ENCODE data around the gene NANOGP8.

DNA sequence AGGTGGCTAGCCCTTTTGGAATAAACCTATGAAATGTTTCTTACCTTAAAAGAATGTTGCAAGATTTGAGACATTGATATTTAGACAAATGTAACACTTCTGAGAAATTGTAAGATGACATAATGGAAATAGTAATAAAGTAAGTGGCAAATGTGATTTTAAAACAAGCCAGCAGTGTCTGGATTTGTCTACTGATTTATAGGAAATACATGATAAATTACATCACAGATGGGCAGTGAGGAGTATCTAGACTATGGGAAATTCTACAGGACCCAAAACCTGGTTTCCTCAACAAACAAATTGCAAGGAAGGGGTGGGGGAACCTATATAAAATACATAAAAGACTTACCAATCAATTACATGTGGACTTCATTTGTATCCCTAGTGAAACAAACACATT is 37.1 kb downstream of the NANOGP8 start:
- no peak for TF ChIP-seq POLR2A (IDR thresholded peaks at IDR 0.05)
- TF ChIP-seq, protein P1, sequence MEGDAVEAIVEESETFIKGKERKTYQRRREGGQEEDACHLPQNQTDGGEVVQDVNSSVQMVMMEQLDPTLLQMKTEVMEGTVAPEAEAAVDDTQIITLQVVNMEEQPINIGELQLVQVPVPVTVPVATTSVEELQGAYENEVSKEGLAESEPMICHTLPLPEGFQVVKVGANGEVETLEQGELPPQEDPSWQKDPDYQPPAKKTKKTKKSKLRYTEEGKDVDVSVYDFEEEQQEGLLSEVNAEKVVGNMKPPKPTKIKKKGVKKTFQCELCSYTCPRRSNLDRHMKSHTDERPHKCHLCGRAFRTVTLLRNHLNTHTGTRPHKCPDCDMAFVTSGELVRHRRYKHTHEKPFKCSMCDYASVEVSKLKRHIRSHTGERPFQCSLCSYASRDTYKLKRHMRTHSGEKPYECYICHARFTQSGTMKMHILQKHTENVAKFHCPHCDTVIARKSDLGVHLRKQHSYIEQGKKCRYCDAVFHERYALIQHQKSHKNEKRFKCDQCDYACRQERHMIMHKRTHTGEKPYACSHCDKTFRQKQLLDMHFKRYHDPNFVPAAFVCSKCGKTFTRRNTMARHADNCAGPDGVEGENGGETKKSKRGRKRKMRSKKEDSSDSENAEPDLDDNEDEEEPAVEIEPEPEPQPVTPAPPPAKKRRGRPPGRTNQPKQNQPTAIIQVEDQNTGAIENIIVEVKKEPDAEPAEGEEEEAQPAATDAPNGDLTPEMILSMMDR (IDR thresholded peaks at IDR 0.05), result no peak
